HEK293 (cell line): ENCODE data around the gene LRRC47.

Source experiments
- BCL11A ChIP-seq: fragments of 450-650 bp; formaldehyde crosslinking; IDR thresholded peaks from 2 replicates; pipeline ENCODE4 v1.5.1; 2016; ENCODE audit warnings: low read depth, missing biosample characterization, missing genetic modification characterization
- CTCF ChIP-seq: fragments of 450-650 bp; formaldehyde crosslinking; IDR thresholded peaks from 2 replicates; pipeline ENCODE4 v1.5.1; 2016; ENCODE audit warnings: missing biosample characterization, missing genetic modification characterization
- RBAK ChIP-seq: fragments of 450-650 bp; formaldehyde crosslinking; IDR thresholded peaks from 2 replicates; pipeline ENCODE4 v1.5.1; 2016; ENCODE audit warnings: missing biosample characterization, missing genetic modification characterization
- SETDB1 ChIP-seq: IDR thresholded peaks from one replicate; pipeline ENCODE4 v1.6.1; 2017; ENCODE audit warnings: mild to moderate bottlenecking, low read length, moderate library complexity, mixed read lengths; ENCODE audit not compliant: insufficient read length
- ZNF248 ChIP-seq: fragments of 450-650 bp; formaldehyde crosslinking; IDR thresholded peaks from 2 replicates; pipeline ENCODE4 v1.5.1; 2017; ENCODE audit warnings: missing biosample characterization, missing genetic modification characterization
- ZNF707 ChIP-seq: fragments of 450-650 bp; formaldehyde crosslinking; IDR thresholded peaks from 2 replicates; pipeline ENCODE4 v1.5.1; 2016; ENCODE audit warnings: missing biosample characterization, missing genetic modification characterization
- ZXDB ChIP-seq: fragments of 450-650 bp; formaldehyde crosslinking; IDR thresholded peaks from 2 replicates; pipeline ENCODE4 v1.5.1; 2016; ENCODE audit warnings: missing biosample characterization, missing genetic modification characterization
- TF ChIP-seq, protein P1 (sequence below): fragments of 450-650 bp; formaldehyde crosslinking; IDR thresholded peaks from 2 replicates; pipeline ENCODE4 v1.5.1; 2017; ENCODE audit warnings: missing biosample characterization, missing genetic modification characterization

DNA sequence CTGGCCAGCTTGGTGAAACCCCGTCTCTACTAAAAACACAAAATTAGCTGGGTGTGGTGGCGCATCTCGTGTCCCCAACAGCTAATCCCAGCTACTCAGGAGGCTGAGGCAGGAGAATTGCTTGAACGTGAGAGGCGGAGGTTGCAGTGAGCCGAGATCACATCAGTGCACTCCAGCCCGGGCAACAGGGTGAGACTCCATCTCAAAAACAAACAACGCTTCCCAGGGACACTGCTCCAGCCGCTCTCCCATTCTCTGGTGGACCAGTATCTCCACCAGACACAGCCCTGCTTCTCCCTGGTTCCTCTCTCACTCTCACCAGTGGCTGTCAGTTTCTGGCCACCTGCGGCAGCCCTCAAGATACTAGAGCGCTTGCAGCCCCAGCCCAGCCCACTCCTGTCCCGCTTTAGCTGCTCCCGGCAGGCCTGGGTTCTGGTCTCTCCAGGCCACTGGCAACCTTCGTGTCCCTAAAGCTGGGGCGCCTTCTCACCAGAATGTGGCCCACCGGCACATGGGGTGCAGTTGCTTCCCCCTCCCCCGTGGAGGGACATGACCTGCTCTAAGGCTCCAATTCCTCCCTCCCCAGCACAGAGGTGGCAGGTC is 20.9 kb upstream of the LRRC47 start:
- TF ChIP-seq ZNF248 (tag by site-specific recombination) (no peak), BCL11A (tag by site-specific recombination) (no peak), ZNF707 (tag by site-specific recombination) (no peak), CTCF (tag by site-specific recombination) (no peak), RBAK (no peak), ZXDB (tag by site-specific recombination) (no peak), SETDB1 (no peak)
- TF ChIP-seq, protein P1, sequence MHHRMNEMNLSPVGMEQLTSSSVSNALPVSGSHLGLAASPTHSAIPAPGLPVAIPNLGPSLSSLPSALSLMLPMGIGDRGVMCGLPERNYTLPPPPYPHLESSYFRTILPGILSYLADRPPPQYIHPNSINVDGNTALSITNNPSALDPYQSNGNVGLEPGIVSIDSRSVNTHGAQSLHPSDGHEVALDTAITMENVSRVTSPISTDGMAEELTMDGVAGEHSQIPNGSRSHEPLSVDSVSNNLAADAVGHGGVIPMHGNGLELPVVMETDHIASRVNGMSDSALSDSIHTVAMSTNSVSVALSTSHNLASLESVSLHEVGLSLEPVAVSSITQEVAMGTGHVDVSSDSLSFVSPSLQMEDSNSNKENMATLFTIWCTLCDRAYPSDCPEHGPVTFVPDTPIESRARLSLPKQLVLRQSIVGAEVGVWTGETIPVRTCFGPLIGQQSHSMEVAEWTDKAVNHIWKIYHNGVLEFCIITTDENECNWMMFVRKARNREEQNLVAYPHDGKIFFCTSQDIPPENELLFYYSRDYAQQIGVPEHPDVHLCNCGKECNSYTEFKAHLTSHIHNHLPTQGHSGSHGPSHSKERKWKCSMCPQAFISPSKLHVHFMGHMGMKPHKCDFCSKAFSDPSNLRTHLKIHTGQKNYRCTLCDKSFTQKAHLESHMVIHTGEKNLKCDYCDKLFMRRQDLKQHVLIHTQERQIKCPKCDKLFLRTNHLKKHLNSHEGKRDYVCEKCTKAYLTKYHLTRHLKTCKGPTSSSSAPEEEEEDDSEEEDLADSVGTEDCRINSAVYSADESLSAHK (tag by site-specific recombination): no peak
